ENCODE measurements around the gene TIE1. TPM values are rescaled to one million over a fixed set of nuclear protein-coding genes. Genes with fewer than 3 reads are reported as not detected.

The TIE1 gene
- total RNA-seq, 1 donor from 2014 or later: 0.36 TPM

DNA sequence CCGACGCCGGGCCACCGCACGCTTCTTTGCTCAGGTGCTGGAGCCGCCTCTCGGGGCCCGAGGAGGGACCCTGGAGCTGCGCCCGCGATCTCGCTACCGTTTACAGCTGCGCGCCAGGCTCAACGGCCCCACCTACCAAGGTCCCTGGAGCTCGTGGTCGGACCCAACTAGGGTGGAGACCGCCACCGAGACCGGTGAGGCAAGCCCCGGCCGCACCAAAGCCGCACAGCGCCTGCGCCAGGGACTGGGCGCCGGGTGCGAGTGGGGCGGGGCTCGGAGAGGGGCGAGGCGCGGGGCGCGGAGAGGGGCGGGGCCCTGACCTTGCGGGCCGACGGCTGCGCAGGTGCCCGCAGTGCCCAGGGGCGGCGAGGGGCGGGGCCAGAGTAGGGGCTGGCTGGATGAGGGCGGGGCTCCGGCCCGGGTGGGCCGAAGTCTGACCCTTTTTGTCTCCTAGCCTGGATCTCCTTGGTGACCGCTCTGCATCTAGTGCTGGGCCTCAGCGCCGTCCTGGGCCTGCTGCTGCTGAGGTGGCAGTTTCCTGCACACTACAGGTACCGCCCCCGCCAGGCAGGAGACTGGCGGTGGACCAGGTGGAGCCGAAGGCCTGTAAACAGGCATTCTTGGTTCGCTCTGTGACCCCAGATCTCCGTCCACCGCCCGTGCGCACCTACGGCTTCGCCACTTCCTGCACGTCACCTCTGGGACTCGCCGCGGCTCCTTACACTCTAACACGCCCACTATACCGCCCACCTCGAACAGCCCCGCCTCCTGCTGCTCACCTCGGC lies 48.2 kb downstream of the TIE1 start:
- Mint-ChIP-seq H3K9me3 (no peaks in the 10 kb centered on the region), H3K27me3 (ENCODE audit: insufficient read depth) (peaks cover 6% of the 10 kb centered on the region), H3K4me3 (peak overlapping the region; percentile 62), H3K4me1 (ENCODE audit: low read depth) (peaks cover 29% of the 10 kb centered on the region), H3K36me3 (ENCODE audit: low read depth) (no peaks in the 10 kb centered on the region), H3K27ac (peak overlapping the region; percentile 80)
- DNase-seq (ENCODE audit: low spot score): peak; percentile 48
- intact Hi-C loops (cut with micrococcal nuclease): loop anchor here (1.0 kb wide), 1 partner anchor 9 kb away; the partner anchor contains the start of gene CDC20

DNA sequence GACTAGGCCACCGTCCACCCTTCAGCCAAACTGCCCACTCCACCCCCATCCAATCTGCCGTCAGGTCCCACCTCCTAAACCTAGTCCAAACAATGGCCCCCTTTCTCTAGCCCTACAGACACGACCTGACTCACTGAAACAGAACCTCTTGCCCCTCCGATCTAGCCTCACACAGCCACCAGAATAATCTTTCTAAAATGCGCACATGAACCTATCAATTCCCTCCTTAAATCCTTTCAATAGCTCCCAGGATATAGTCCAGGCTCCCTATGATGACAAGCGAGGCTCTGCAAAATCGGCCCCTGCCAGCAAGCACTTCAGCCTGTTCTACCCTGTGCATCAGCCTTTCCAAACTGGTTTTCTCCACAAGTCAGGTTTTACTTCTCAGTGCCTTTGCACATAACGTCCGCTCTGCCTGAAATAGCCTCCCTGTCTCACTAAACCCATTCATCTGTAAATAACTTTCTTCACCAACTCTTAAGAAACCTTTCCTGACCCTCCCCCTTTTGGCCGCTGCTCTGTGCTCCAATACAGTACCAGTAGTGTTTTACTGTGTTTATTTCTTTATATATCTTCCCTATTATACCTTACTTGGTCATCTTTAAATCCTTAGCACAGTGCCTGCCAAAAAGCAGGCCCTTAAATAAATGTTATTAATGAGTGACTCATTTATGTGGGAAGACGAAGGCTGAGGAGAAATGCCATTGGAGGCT lies 49.0 kb downstream of the TIE1 start:
- no peak for DNase-seq (ENCODE audit: low spot score)
- intact Hi-C loops (cut with micrococcal nuclease): loop anchor here (1.0 kb wide), 1 partner anchor 9 kb away; the partner anchor contains the start of gene CDC20
- Mint-ChIP-seq H3K27me3 (ENCODE audit: insufficient read depth) (peaks cover 6% of the 10 kb centered on the region), H3K4me3 (peak overlapping the region; percentile 62), H3K27ac (peak overlapping the region; percentile 80), H3K9me3 (no peaks in the 10 kb centered on the region), H3K4me1 (ENCODE audit: low read depth) (peaks cover 27% of the 10 kb centered on the region), H3K36me3 (ENCODE audit: low read depth) (peaks cover 3% of the 10 kb centered on the region)

DNA sequence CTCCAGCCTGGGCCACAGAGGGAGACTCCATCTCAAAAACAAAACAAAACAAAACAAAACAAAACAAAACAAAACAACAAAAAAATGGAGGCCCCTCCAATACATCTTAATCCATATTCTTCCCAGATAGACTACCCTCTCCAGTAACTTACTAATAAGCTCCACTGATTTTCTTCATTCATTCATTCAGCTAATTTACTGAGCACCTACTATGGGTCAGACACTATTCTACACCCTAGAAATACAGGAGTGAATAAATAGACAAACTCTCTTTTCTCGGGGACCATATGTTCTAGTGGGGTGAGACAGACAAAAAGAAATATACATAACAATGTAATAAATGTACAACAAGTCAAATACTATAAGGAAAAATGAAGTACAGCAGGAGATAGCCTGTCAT lies 50.2 kb downstream of the TIE1 start:
- H3K4me1 Mint-ChIP-seq (ENCODE audit: low read depth): peaks cover 18% of the 10 kb centered on the region
- no peak overlapping the region for H3K4me3 Mint-ChIP-seq
- intact Hi-C loops (cut with micrococcal nuclease): no loop called here
- peaks cover 3% of the 10 kb centered on the region for H3K27me3 Mint-ChIP-seq (ENCODE audit: insufficient read depth)
- DNase-seq (ENCODE audit: low spot score): no peak
- H3K36me3 Mint-ChIP-seq (ENCODE audit: low read depth): peaks cover 6% of the 10 kb centered on the region
- H3K9me3 Mint-ChIP-seq: no peaks in the 10 kb centered on the region
- H3K27ac Mint-ChIP-seq: no peak overlapping the region

DNA sequence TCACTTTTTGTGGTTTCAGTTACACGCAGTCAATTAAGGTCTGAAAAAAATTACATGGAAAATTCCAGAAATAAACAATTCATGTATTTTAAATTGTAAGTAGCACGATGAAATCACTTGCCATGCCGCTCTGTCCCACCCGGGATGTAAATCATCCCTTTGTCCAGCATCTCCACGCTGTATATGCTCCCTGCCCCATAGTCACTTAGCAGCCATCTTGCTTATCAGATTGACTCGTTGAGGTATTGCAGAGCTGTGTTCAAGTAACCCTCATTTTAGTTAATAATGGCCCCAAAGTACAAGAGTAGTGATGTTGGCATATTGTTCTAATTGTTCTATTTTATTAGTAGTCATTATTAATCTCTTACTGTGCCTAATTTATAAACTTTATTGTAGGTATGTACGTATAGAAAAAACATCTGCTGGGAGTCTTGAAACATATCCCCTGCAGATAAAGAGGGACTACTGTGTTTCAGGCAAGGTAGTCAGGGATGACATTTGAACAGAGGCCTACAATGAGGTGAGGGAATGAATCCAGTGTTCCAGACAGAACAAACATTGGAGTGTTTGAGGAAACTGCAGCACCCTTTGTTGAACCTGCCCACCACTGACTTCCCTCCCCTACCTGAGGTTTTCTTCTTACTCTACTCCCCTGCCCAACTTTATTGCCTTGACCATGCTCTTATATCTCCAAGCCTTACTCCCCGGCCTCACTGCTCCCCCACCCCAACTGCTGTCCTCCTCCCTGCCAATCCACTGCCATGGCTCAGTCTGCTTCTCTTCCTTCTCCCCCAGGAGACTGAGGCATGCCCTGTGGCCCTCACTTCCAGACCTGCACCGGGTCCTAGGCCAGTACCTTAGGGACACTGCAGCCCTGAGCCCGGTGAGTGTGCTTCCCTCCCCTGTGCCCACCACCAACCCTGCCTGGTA lies 50.9 kb downstream of the TIE1 start:
- no peaks in the 10 kb centered on the region for H3K9me3 Mint-ChIP-seq
- intact Hi-C loops (cut with micrococcal nuclease): no loop called here

DNA sequence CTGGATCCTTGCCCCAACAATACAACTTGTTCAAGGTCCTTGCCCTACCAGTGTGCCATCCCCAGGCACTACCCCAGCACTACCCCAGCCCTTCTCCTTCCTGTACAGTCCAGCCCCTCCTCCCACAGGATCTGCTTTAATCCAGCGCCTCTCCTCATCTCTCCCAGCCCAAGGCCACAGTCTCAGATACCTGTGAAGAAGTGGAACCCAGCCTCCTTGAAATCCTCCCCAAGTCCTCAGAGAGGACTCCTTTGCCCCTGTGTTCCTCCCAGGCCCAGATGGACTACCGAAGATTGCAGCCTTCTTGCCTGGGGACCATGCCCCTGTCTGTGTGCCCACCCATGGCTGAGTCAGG lies 51.5 kb downstream of the TIE1 start:
- no peak for DNase-seq (ENCODE audit: low spot score)
- Mint-ChIP-seq H3K9me3 (no peaks in the 10 kb centered on the region), H3K4me3 (no peak overlapping the region), H3K4me1 (ENCODE audit: low read depth) (peaks cover 17% of the 10 kb centered on the region), H3K27ac (no peak overlapping the region), H3K36me3 (ENCODE audit: low read depth) (peaks cover 10% of the 10 kb centered on the region), H3K27me3 (ENCODE audit: insufficient read depth) (no peaks in the 10 kb centered on the region)
- intact Hi-C loops (cut with micrococcal nuclease): no loop called here

More for the DNA sequence above, 50.9 kb downstream of the TIE1 start:
- no peak for DNase-seq (ENCODE audit: low spot score)
- peaks cover 17% of the 10 kb centered on the region for H3K4me1 Mint-ChIP-seq (ENCODE audit: low read depth)
- H3K4me3 Mint-ChIP-seq: no peak overlapping the region
- no peak overlapping the region for H3K27ac Mint-ChIP-seq
- H3K36me3 Mint-ChIP-seq (ENCODE audit: low read depth): peaks cover 7% of the 10 kb centered on the region
- H3K27me3 Mint-ChIP-seq (ENCODE audit: insufficient read depth): no peaks in the 10 kb centered on the region

DNA sequence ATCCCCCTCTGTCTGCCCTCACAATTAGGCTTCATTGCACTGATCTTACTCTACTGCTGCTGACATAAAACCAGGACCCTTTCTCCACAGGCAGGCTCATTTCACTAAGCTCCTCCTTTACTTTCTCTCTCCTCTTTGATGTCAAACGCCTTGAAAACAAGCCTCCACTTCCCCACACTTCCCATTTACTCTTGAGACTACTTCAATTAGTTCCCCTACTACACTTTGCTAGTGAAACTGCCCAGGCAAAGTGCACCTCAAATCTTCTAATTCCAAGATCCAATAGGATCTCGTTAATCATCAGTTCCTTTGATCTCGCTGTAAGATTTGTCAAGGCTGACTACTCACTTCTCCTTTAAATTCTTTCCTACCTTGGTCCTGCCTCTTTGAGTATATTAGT lies 52.1 kb downstream of the TIE1 start:
- peaks cover 11% of the 10 kb centered on the region for H3K36me3 Mint-ChIP-seq (ENCODE audit: low read depth)
- H3K4me3 Mint-ChIP-seq: no peak overlapping the region
- no peak for DNase-seq (ENCODE audit: low spot score)
- no peak overlapping the region for H3K27ac Mint-ChIP-seq
- H3K27me3 Mint-ChIP-seq (ENCODE audit: insufficient read depth): no peaks in the 10 kb centered on the region
- no peaks in the 10 kb centered on the region for H3K9me3 Mint-ChIP-seq
- intact Hi-C loops (cut with micrococcal nuclease): no loop called here
- H3K4me1 Mint-ChIP-seq (ENCODE audit: low read depth): peaks cover 20% of the 10 kb centered on the region

DNA sequence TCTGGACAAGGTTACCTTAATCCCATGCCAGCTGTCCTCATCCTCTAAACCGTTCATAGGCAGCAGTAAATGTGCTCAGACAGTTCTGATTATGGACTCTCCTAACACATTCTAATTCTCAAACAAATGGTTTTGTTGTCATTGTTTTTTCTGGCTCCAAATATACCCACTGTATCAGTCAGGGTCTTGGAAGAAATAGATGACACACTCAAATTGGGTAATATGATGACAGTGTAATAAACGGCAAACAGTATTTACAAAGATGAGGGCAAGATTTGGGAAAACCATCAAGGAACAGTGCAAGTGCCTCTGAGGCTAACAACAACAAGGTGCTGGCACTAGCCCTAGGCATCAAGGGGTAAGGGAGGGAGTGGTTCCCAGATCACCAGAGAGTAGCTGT lies 53.7 kb downstream of the TIE1 start:
- Mint-ChIP-seq H3K9me3 (no peaks in the 10 kb centered on the region), H3K4me3 (no peak overlapping the region), H3K4me1 (ENCODE audit: low read depth) (peaks cover 25% of the 10 kb centered on the region), H3K27me3 (ENCODE audit: insufficient read depth) (no peaks in the 10 kb centered on the region), H3K27ac (no peak overlapping the region), H3K36me3 (ENCODE audit: low read depth) (peaks cover 15% of the 10 kb centered on the region)
- intact Hi-C loops (cut with micrococcal nuclease): no loop called here
- no peak for DNase-seq (ENCODE audit: low spot score)

DNA sequence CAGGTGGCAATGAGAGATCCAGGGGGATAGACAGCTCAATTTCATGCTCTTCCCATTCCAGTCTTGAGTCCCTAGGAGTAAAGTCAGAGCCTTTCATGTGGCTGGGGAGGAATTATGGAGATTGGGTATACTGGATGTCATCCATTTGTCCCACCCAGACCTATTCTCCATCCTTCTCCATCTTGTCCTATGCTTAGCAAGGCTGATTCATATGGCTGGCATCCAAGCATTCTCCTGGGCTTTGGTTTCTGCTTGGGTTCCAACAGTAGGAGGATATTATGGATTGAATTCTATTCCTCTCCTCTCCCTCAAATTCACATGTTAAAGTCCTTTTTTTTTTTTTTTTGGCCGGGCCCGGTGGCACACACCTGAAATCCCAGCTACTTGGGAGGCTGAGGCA lies 54.2 kb downstream of the TIE1 start:
- H3K9me3 Mint-ChIP-seq: no peaks in the 10 kb centered on the region
- H3K36me3 Mint-ChIP-seq (ENCODE audit: low read depth): peaks cover 19% of the 10 kb centered on the region
- H3K27me3 Mint-ChIP-seq (ENCODE audit: insufficient read depth): no peaks in the 10 kb centered on the region
- H3K27ac Mint-ChIP-seq: no peak overlapping the region
- H3K4me3 Mint-ChIP-seq: no peak overlapping the region
- no peak for DNase-seq (ENCODE audit: low spot score)
- intact Hi-C loops (cut with micrococcal nuclease): no loop called here
- peaks cover 25% of the 10 kb centered on the region for H3K4me1 Mint-ChIP-seq (ENCODE audit: low read depth)

DNA sequence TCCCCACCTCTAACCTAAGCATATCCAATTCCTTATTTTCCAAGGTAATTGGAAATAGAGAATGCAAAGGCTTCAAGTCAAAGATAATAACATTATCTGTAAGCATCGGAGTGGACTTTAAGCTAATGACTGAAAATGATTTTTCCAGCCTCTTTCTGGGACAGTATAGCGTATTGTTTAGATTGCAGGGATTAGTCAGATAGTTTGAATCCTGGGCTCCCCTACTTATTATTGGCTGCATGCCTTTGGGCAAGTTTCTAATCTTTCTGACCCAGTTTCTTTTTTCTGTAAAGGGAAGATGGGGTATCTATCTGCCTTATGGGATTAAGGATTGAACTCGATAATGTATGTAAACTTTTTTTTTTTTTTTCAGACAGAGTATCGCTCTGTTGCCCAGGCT lies 56.5 kb downstream of the TIE1 start:
- Mint-ChIP-seq H3K4me3 (peak overlapping the region; percentile 96), H3K27ac (no peak overlapping the region), H3K9me3 (no peaks in the 10 kb centered on the region), H3K36me3 (ENCODE audit: low read depth) (peaks cover 42% of the 10 kb centered on the region), H3K4me1 (ENCODE audit: low read depth) (peaks cover 47% of the 10 kb centered on the region), H3K27me3 (ENCODE audit: insufficient read depth) (no peaks in the 10 kb centered on the region)
- intact Hi-C loops (cut with micrococcal nuclease): no loop called here
- no peak for DNase-seq (ENCODE audit: low spot score)

DNA sequence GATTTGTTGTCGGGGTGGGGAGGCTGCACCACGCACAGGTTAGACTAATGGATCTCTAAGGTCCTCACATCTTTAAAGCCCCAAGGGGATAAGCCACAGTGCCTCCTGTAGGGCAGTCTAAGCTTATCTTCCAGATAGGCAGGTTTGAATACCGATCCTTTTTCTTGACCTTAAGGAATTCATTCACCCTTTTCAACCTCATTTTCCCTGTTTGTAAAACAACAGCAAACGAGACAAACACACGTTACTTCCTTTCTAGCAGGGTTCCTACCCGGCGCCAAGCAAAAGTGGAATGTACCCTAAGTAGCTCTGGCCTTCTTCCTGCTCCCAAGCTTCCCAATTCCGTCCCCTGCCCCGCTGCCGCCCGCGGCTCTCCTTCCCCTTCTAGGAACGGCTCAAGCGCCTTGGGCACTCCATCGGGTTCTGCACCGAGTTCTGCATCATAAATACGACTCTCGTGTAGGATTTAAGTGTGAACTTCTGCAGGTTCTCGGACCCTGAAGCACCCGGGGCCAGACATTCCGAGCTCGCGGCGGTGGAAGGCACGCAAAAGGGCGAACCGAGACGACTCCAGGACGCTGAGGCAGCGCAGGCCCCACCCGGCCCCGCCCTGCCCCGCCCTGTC lies 57.5 kb downstream of the TIE1 start:
- peaks cover 45% of the 10 kb centered on the region for H3K4me1 Mint-ChIP-seq (ENCODE audit: low read depth)
- no peaks in the 10 kb centered on the region for H3K27me3 Mint-ChIP-seq (ENCODE audit: insufficient read depth)
- DNase-seq (ENCODE audit: low spot score): peak; percentile 9
- peak overlapping the region; percentile 90 for H3K27ac Mint-ChIP-seq
- H3K4me3 Mint-ChIP-seq: peak overlapping the region; percentile 96
- peaks cover 47% of the 10 kb centered on the region for H3K36me3 Mint-ChIP-seq (ENCODE audit: low read depth)
- H3K9me3 Mint-ChIP-seq: no peaks in the 10 kb centered on the region
- intact Hi-C loops (cut with micrococcal nuclease): loop anchor here (1.0 to 2.0 kb wide), 12 partner anchors 9 to 591 kb away; partner anchors contain the start of genes C1orf50, CFAP57, EBNA1BP2 and ELOVL1

DNA sequence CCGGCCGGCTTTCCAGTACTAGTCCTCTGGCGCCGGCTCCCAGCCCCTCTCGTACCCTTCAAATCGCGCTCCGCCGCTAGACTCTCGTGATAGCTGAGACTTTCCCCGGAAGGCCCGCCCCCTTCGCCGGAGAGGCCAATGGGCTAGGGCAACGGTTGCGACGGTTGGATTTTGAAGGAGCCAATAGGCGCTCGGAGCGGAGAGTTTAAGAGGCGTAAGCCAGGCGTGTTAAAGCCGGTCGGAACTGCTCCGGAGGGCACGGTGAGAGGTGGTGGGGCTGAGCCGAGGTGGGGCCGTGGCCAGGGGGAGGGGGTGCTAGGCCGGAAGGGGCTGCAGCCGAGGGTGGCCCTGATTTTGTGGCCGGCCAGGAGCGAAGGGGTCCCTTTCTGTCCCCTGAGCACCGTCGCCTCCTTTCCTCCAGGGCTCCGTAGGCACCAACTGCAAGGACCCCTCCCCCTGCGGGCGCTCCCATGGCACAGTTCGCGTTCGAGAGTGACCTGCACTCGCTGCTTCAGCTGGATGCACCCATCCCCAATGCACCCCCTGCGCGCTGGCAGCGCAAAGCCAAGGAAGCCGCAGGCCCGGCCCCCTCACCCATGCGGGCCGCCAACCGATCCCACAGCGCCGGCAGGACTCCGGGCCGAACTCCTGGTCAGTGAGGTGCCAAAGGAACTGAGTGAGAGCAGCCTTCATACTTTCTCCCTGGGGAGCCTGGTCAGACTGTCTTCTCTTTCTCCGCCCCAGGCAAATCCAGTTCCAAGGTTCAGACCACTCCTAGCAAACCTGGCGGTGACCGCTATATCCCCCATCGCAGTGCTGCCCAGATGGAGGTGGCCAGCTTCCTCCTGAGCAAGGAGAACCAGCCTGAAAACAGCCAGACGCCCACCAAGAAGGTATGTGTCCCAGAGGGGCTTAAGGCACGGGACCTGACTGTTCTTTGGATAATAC lies 58.2 kb downstream of the TIE1 start, which contains the start of gene CDC20:
Gene CDC20, plus strand, starts transcription at position 236 of the 948 bp plus-strand sequence. Its CDS starts 235 bp downstream, at position 471.
- Mint-ChIP-seq H3K9me3 (no peaks in the 10 kb centered on the region), H3K27ac (peak within 1 kb of the TSS; percentile 92), H3K27me3 (ENCODE audit: insufficient read depth) (no peaks in the 10 kb centered on the region), H3K36me3 (ENCODE audit: low read depth) (peaks cover 54% of the 10 kb centered on the region), H3K4me1 (ENCODE audit: low read depth) (peaks cover 50% of the 10 kb centered on the region), H3K4me3 (peak within 1 kb of the TSS; percentile 96)
- DNase-seq (ENCODE audit: low spot score): peak; percentile 99
- intact Hi-C loops (cut with micrococcal nuclease): loop anchor here (1.0 to 2.0 kb wide), 12 partner anchors 9 to 592 kb away; partner anchors contain the start of genes C1orf50, CFAP57, EBNA1BP2 and ELOVL1
